ENCODE results near the gene GIGYF2.

GIGYF2 gene

DNA sequence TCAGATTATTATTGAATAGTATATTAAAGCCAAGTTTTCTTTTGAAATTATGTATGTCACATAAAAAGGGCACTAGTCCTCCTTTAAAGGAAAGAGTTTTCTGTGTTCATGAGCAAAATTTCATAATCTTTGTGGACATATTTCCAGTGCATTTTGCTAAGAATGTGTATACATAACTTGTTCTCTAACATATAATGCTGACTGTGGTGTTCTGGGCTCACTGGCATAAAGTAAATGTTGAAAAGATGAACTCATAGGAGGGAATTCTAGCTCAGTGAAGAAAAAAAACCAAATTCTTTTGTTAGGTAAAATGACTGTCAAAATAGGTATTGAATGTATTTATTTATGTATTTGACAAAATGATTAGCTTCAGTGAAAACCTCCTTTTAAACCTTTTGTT lies 73.1 kb downstream of the GIGYF2 start:
- DNase-seq: no peak

DNA sequence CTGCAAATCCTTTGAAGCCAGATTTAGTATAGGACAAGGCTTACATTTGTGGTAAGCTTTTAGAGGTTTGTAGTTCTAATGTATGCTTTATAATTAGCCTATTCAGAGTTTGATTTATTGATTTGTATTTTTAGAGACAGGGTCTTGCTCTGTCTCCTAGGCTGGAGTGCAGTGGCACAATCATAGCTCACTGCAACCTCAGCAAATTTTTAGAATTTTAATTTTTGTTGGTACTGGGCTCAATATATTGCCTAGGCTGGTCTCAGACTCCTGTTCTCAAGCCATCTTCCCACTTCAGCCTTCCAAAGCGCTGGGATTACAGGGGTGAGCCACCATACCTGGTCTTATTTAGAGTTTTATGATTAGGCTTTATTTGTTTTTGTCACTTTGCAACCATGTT lies 74.7 kb downstream of the GIGYF2 start:
- no peak for DNase-seq

- DNase-seq: no peak
These were observed 75.4 kb downstream of the GIGYF2 start for GRCh38 chr2:232772531-232772930.

- no peak for DNase-seq
These were observed 76.7 kb downstream of the GIGYF2 start for GRCh38 chr2:232773815-232774214.

GRCh38 chr2:232776435-232776834 lies 79.3 kb downstream of the GIGYF2 start, which contains the start of gene KCNJ13:
KCNJ13 (minus strand) TSS chr2:232776565; CDS start chr2:232771362, 5,203 bp downstream.
- no peak for DNase-seq

- no peak for DNase-seq
These were observed 80.1 kb downstream of the GIGYF2 start for GRCh38 chr2:232777276-232777675.

DNA sequence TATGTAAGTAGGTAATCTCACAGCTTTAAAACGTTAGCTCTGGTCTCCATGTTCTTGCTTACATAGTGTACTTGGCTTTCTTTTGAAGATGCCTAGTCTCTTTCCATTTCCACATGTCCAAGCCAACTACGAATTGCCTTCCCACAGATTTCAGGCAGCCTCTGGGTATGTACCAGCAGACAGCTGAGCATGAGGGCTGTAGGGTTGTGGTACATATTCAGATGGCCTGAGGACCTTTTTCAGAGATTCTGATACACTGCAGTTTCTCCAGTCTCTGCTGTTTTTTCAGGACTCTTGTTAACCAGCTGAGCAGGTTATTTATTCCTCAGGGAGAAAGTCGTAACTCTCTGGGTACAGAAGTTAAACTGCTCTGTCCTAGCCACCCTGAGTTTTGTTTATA lies 82.3 kb downstream of the GIGYF2 start:
- no peak for DNase-seq

DNA sequence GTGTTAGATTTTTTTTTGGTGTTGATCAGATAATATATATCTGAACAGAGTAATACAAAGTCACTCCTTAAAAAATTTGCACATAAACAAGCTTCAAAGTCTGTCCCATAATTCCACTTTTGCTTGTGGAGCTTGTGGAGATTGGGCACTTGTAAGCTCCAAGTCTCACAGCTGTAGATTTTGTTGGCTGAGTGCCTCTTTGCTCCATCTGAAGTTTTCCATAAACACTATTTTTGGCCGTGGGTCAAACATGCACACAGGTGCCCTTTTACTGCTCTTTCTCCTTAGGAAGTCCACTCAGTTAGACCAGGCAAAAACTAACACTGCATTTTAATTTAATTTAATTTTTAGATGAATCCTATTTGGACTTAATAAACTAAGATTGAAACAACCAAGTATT lies 82.8 kb downstream of the GIGYF2 start:
- no peak for DNase-seq

DNA sequence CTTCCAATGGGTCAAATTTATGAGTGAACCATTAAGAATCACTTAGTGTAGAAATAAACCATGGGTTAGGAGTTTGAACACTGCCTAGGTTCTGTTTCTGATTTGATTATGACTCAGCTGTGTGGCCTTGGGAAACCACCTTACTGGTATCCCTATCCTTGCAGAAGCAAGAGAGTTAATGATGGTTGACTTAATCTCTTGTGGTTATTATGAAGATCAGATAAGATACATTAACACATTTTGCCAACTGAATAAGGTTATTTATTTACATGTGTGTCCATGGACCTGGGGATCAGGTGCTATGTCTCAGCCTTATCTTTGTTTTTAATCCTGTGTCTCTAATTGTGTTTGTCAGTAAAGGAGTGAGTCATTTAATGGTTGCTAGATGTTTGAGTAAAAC lies 84.6 kb downstream of the GIGYF2 start:
- no peak for DNase-seq

- DNase-seq: no peak
These were observed 86.1 kb downstream of the GIGYF2 start for GRCh38 chr2:232783278-232783677.

DNA sequence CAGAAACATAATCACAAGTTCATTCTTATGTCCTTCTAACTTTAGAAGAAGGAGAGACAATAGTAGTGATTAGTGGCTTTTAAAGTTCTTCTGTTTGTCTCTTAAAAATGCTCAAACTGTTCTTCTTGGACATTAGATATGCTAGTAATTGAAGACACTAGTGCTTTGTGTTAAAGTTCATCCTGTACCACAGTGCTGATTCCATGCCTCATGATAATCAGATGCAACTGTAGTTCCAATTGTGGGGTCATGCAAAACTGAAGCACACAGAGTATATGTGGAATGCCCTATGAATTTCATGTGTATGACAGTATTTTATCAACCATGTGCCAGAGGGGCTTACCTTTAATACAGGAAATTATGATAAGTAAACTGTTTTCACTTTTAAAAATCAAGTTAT lies 90.7 kb downstream of the GIGYF2 start:
- DNase-seq: no peak

- DNase-seq: no peak
These were observed 92.0 kb downstream of the GIGYF2 start for GRCh38 chr2:232789082-232789481.

DNA sequence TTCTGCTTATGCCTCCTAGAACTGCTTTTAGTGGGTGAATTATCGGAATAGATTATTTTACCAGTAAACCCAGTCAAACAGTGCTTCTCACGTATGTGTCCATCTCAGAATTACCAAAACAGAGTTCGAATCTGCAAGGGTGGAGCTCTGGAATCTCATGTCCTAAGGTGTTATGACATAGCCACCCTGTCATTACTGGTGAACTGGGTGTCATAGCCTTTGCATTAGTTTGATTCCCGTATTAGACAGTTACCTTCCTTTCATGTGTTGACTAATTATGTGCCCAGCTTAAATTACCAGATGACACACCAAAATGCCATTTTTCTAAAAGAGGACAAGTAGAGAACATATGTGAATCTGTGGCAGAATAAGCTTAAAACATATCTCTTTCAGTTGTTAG lies 94.4 kb downstream of the GIGYF2 start:
- DNase-seq: no peak

DNA sequence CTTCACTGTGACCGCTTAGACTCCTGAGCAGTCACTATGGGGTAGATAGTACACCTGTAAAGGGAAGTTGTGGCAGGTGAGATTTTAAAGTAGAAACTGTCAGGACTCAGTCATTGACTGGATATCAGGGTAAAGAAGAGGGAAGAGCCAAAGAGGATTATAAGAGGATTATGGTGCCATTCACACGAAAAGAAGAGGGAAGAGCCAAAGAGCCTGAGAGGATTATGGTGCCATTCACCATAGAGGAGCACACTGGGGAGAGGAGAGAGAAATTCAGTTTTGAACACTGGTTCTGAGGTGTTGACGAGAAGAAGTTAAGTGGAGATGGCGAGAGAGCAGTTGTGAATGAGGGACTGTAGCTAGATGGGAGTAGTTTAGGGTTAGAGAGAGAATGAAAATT lies 96.1 kb downstream of the GIGYF2 start:
- no peak for DNase-seq

GRCh38 chr2:232794981-232795380 lies 97.8 kb downstream of the GIGYF2 start:
- no peak for DNase-seq

GRCh38 chr2:232795920-232796319 lies 98.8 kb downstream of the GIGYF2 start:
- no peak for DNase-seq

GRCh38 chr2:232798187-232798586 lies 101.1 kb downstream of the GIGYF2 start:
- no peak for DNase-seq

DNA sequence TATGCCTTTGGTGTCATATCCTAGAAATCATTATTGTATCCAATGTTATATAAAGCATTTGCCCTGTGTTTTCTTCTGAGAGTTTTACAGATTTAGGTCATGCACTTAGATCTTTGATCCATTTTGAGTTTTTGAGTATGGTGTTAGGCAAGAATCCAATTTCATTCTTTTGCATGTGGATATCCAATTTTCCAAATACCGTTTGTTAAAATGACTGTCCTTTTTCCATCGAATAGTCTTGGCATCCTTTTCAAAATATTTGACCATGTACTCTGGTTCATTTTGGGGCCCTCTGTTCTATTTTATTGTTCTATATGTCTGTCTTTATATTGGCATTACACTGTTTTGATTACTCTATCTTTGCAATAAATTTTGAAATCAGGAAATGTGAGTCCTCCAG lies 103.0 kb downstream of the GIGYF2 start:
- no peak for DNase-seq

DNA sequence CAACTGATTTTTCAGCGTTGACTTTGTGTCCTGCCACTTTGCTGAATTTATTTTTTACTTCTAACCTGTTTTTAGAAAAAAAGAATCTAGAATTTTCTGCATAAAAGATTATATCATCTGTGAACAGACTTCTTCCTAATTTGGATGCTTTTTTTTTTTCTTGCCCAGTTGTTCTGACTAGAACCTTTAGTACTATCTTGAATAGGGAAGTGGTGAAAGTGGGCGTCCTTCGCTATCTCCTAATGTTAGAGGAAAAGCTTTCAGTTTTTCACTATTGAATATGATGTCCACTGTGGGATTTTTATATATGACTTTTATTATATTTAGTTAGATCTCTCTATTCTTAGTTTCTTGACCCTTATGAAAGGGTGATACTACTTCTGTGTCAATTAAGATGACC lies 105.0 kb downstream of the GIGYF2 start:
- DNase-seq: no peak

DNA sequence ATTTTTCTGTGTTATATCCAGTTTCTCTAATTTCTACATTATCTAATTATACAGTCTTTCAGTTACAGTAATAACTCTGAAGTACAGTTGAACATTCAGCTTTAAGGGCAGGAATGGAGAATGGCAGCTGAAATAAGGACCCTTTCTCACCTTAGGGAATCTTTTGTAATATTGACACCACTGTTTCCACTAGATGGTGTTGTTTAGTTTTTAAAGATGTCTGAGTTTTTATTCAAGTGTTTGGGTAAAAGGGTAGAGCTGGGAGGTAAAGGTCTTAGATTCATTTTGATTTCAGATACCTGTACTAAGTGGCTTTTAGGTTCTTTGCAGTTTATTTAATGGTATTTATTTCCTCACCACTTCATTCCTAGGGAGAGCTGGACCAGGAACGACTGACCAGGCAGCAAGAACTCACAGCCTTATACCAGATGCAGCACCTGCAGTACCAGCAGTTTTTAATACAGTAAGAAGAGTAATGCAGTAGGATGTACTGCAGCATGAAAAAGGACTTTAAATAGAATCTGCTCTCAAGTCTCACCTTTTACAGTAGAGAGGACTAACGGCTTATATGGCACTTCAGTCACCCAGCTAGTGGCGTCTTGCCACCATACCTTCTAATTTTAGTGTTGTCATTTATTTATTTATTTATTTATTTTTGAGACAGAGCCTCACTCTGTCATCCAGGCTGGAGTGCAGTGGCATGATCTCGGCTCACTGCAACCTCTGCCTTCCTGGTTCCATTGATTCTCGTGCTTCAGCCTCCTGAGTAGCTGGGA lies 112.4 kb downstream of the GIGYF2 start:
- no peak for DNase-seq

- no peak for DNase-seq
These were observed 113.3 kb downstream of the GIGYF2 start for GRCh38 chr2:232810444-232810843.

DNA sequence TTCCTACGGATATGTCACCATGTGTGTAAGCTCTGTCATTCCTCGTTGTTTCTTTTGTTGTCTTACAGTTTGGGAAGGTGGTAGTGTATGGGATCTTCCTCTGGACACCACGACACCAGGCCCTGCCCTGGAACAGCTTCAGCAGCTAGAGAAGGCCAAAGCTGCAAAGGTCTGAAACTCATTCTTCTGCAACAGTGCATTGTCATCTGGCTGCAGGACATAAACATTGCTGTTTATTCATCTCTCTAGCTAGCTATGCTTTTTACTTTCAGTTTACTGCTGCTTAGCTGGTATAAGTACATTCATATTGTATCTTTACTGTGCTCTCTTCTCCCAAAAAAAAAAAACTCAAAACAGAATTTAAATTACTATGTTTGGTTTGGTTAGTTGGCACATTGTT lies 118.4 kb downstream of the GIGYF2 start:
- no peak for DNase-seq

DNA sequence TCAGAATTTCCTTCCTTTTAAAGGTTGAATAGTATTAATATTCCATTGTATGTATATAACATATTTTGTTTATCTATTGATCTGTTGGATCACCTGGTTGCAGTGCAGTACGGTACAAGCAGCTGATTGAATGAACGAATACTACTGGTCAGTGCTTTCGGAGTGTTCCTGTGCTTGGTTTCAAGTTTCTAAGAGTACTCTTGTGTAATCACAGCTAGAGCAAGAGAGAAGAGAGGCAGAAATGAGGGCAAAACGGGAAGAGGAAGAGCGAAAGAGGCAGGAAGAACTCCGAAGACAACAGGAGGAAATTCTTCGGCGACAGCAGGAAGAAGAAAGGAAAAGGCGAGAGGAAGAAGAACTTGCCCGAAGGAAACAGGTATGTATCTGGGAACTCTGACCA lies 119.5 kb downstream of the GIGYF2 start:
- no peak for DNase-seq

DNA sequence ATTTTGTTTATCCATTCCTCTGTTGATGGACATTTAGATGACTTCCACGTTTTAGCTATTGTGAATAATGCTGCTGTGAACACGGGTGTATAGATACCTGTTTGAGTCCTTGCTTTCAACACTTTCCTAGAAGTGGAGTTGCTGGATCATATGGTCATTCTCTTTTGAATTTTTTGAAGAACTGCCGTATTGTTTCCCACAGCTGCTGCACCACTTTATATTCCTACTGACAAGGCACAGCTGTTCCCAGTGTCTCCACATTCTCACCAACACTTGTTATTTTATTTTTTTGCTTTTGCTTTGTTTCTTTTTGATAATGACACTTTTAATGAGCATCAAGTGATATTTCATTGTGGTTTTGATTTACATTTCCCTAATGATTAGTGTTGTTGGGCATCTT lies 120.6 kb downstream of the GIGYF2 start:
- DNase-seq: no peak

DNA sequence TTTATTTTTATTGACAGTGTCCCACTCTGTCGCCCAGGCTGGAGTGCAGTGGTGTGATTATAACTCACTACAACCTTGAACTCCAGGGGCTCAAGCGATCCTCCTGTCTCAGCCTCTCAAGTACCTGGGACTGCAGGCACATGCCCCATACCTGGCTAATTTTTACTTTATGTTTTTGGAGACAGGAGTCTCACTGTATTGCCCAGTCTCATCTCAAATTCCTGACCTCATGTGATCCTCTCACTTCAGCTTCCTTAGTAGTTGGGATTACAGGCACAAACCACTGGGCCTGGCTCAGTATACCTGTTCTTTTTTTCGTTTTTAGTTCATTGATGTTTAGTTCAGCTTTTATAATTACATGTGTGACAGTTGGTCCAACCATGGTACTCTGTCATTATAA lies 132.9 kb downstream of the GIGYF2 start:
- no peak for DNase-seq
